Adipocyte (in vitro differentiated cells): Measurements from ENCODE around the gene ARG1.

ENCODE experiments used
- DNase-seq: peaks from one replicate; pipeline ENCODE4 v3.0.0-alpha.2; 2015; ENCODE audit warnings: low read depth
- H3K27me3 ChIP-seq: replicated peaks from 2 replicates; pipeline ENCODE4 v1.7.0; 2013; ENCODE audit warnings: mild to moderate bottlenecking, low read length, moderate library complexity; ENCODE audit not compliant: control insufficient read depth, insufficient read depth
- H3K36me3 ChIP-seq: 2 replicates; pipeline ENCODE4 v1.7.0; 2013; ENCODE audit warnings: low read length, mild to moderate bottlenecking, moderate library complexity; ENCODE audit not compliant: control insufficient read depth, insufficient read depth, severe bottlenecking
- H3K4me1 ChIP-seq: 2 replicates; pipeline ENCODE4 v1.7.0; 2013; ENCODE audit warnings: mild to moderate bottlenecking, low read length, moderate library complexity; ENCODE audit not compliant: control insufficient read depth, insufficient read depth
- H3K4me3 ChIP-seq: 2 replicates; pipeline ENCODE4 v1.7.0; 2013; ENCODE audit warnings: mild to moderate bottlenecking, low read length, moderate library complexity
- H3K9ac ChIP-seq: 2 replicates; pipeline ENCODE4 v1.7.0; 2013; ENCODE audit warnings: mild to moderate bottlenecking, low read length, moderate library complexity
- H3K9me3 ChIP-seq: 2 replicates; pipeline ENCODE4 v1.7.0; 2013; ENCODE audit warnings: mild to moderate bottlenecking, low read length, moderate library complexity; ENCODE audit not compliant: control insufficient read depth

The ARG1 gene

GRCh38 chr6:131586543-131586942, 13.5 kb downstream of the ARG1 start:
- no peak overlapping the region for H3K9ac ChIP-seq
- H3K4me3 ChIP-seq: no peak overlapping the region
- no peaks in the 10 kb centered on the region for H3K4me1 ChIP-seq
- H3K9me3 ChIP-seq: no peaks in the 10 kb centered on the region
- peaks cover 95% of the 10 kb centered on the region for H3K36me3 ChIP-seq
- DNase-seq: no peak
- H3K27me3 ChIP-seq: no peaks in the 10 kb centered on the region

DNA sequence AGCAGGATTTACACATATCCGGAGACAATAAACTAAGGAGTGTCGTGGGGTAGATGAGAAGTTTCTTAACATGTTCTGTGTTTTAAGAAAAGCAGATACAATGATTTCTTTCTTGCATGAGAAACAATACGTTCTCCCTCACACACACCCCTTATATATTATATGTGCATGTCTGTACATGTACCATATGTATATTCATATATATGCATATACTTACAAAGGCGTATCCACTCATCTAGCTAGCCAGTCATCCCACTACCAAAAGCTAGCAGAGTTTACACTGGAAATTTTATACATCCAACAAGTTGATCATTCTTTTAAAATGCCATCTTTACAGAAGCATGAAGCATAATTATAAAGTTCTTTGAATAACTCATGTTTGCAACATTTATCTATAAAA, 14.9 kb downstream of the ARG1 start:
- H3K9me3 ChIP-seq: no peaks in the 10 kb centered on the region
- no peaks in the 10 kb centered on the region for H3K27me3 ChIP-seq

GRCh38 chr6:131588643-131589042, 15.6 kb downstream of the ARG1 start:
- H3K9ac ChIP-seq: no peak overlapping the region
- H3K36me3 ChIP-seq: peaks cover 95% of the 10 kb centered on the region
- H3K4me1 ChIP-seq: no peaks in the 10 kb centered on the region
- no peak for DNase-seq
- no peaks in the 10 kb centered on the region for H3K27me3 ChIP-seq
- no peak overlapping the region for H3K4me3 ChIP-seq
- no peaks in the 10 kb centered on the region for H3K9me3 ChIP-seq

More for the DNA sequence above, 14.9 kb downstream of the ARG1 start:
- H3K4me3 ChIP-seq: no peak overlapping the region
- no peak for DNase-seq
- H3K36me3 ChIP-seq: peaks cover 95% of the 10 kb centered on the region
- no peak overlapping the region for H3K9ac ChIP-seq
- no peaks in the 10 kb centered on the region for H3K4me1 ChIP-seq

GRCh38 chr6:131592935-131593334, 19.9 kb downstream of the ARG1 start:
- H3K36me3 ChIP-seq: peaks cover 90% of the 10 kb centered on the region
- no peaks in the 10 kb centered on the region for H3K4me1 ChIP-seq
- DNase-seq: no peak
- H3K9ac ChIP-seq: no peak overlapping the region
- no peaks in the 10 kb centered on the region for H3K27me3 ChIP-seq
- no peak overlapping the region for H3K4me3 ChIP-seq
- no peaks in the 10 kb centered on the region for H3K9me3 ChIP-seq

GRCh38 chr6:131594074-131594473, 21.0 kb downstream of the ARG1 start:
- no peaks in the 10 kb centered on the region for H3K27me3 ChIP-seq
- no peak overlapping the region for H3K4me3 ChIP-seq
- H3K9me3 ChIP-seq: no peaks in the 10 kb centered on the region
- no peak overlapping the region for H3K9ac ChIP-seq
- DNase-seq: no peak
- H3K4me1 ChIP-seq: no peaks in the 10 kb centered on the region
- peaks cover 90% of the 10 kb centered on the region for H3K36me3 ChIP-seq

- DNase-seq: peak; percentile 6
- no peaks in the 10 kb centered on the region for H3K9me3 ChIP-seq
- H3K4me1 ChIP-seq: no peaks in the 10 kb centered on the region
- H3K36me3 ChIP-seq: peaks cover 95% of the 10 kb centered on the region
- no peaks in the 10 kb centered on the region for H3K27me3 ChIP-seq
- no peak overlapping the region for H3K9ac ChIP-seq
- H3K4me3 ChIP-seq: no peak overlapping the region
Measured at GRCh38 chr6:131597446-131597845, 24.4 kb downstream of the ARG1 start.

GRCh38 chr6:131600716-131601115, 27.7 kb downstream of the ARG1 start:
- Histone ChIP-seq H3K9me3 (no peaks in the 10 kb centered on the region), H3K4me3 (no peak overlapping the region), H3K4me1 (no peaks in the 10 kb centered on the region), H3K27me3 (no peaks in the 10 kb centered on the region), H3K36me3 (peaks cover 93% of the 10 kb centered on the region), H3K9ac (no peak overlapping the region)
- DNase-seq: no peak

GRCh38 chr6:131602781-131603312, 29.8 kb downstream of the ARG1 start:
- no peaks in the 10 kb centered on the region for H3K9me3 ChIP-seq
- no peak overlapping the region for H3K9ac ChIP-seq
- no peaks in the 10 kb centered on the region for H3K4me1 ChIP-seq
- DNase-seq: peak; percentile 82
- H3K27me3 ChIP-seq: no peaks in the 10 kb centered on the region
- H3K4me3 ChIP-seq: no peak overlapping the region
- H3K36me3 ChIP-seq: peaks cover 97% of the 10 kb centered on the region

DNA sequence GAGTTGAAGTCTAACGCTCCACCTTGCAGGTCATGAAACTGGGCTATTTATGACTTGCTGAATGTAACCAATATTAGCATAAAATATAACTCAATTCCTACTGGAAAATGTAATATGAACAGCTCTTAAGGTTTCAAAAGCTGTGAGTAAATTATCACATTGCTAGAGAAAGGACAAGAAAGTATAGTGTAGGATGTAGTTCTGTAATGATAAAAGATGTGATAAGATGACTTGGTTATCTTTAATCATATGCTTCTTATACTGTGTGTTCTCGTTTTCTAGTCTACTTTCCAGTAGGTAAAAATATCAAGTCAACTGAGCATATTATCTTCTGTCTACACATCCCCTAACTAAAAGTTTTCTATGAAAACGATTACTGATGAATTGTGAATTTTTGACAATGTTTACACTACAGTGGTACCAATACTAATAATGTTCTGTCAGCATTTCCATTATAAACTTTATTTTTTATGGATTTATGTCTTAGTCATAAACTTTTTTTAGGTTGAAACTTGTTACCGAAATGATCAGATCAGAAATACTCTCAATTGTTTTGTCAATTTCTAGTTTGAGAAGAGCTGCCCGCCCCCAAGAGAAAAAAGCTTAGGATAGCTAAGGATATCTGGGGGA, 40.4 kb downstream of the ARG1 start:
- Histone ChIP-seq H3K4me1 (no peaks in the 10 kb centered on the region), H3K27me3 (no peaks in the 10 kb centered on the region), H3K4me3 (no peak overlapping the region), H3K9me3 (no peaks in the 10 kb centered on the region), H3K36me3 (peaks cover 91% of the 10 kb centered on the region), H3K9ac (no peak overlapping the region)
- DNase-seq: no peak

- H3K36me3 ChIP-seq: peaks cover 92% of the 10 kb centered on the region
- H3K9me3 ChIP-seq: no peaks in the 10 kb centered on the region
- H3K27me3 ChIP-seq: no peaks in the 10 kb centered on the region
- no peak overlapping the region for H3K9ac ChIP-seq
- no peak for DNase-seq
- no peak overlapping the region for H3K4me3 ChIP-seq
- H3K4me1 ChIP-seq: no peaks in the 10 kb centered on the region
Measured at GRCh38 chr6:131615275-131615674, 42.2 kb downstream of the ARG1 start.

DNA sequence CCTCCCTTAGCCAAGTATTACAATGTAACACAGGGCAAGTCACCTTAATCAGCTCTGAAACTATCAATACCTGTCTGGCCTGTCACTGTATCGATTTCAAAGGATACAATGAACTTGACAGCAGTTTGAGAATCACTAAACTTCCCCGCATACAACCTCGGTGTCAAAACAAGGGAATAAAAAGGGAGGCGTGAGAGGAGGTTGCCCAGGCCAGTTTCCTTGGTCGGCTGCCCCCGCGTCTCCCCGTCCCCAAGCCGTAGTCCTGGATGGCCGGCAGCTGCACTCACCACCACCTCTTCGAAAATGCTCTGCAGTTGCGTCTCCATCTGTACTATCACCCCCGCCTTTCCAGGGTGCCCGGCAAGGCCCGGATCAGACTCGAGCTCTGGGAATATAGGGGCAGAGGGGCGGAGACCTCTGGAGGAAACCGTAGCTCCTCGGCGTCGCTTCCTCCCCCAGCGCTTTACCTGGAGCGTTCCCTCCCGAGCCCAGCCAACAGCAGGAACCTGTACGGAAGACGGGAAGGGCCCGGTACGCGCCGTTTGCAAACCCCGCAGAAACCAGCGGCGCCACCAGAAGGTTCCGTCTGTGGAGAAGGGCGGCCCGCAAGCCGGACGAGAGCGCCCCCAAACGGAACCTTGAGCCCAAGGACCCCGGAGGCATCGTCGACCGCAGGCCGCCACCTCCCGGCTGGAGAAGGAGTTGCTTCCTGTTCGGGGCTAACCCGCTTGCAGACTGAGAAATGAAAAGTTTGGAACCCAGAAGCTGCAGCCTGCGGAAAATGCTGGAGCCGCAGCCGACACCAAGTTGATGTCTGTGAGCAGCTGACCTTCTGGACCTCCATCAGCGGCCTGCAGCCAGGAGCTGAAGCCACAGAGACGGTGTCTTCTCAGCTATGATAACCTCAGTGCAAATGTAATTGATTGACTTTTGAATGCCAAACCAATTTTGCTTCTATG, 55.0 kb downstream of the ARG1 start, which contains the start of gene MED23:
Gene MED23 (minus strand): TSS at position 519 of the 959 bp plus-strand sequence. CDS start 193 bp downstream, at position 326.
- H3K4me1 ChIP-seq: peaks cover 27% of the 10 kb centered on the region
- no peaks in the 10 kb centered on the region for H3K9me3 ChIP-seq
- H3K27me3 ChIP-seq: no peaks in the 10 kb centered on the region
- DNase-seq: peak; percentile 98
- H3K9ac ChIP-seq: peak within 1 kb of the TSS; percentile 92
- H3K36me3 ChIP-seq: peaks cover 25% of the 10 kb centered on the region
- peak within 1 kb of the TSS; percentile 95 for H3K4me3 ChIP-seq
